Measurements from ENCODE around the gene RFX7.

RFX7 gene

DNA sequence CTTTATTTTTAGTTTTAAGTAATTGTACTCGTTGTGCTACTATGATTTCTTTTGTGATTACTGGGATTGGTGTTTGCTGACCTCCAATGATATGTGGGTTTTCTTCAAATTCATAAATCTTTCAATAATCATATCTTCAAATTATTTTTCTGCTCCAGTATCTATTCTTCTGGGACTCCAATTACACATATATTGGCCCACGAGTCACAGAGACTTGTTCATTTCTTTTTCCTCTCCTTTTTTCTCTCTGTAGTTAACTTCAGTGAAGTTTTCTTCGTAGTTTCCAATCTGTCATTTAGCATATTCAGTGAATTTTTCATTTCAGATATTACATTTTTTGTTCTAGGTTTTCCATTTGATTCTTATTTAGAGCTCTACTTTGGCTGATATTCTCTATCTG lies 21.4 kb downstream of the RFX7 start:
- no peak overlapping the region for H3K4me3 ChIP-seq (ENCODE audit: low read length)
- peaks cover 86% of the 10 kb centered on the region for H3K79me2 ChIP-seq (ENCODE audit: control insufficient read depth, low read length)
- no peaks in the 10 kb centered on the region for H3F3A ChIP-seq (ENCODE audit: control insufficient read depth, insufficient read depth)
- H4K20me1 ChIP-seq (ENCODE audit: control insufficient read depth, insufficient read depth, low read depth, low read length) = no peaks in the 10 kb centered on the region
- 0 out of 2 replicates have a peak, but pooled peaks cover 4% of the 10 kb centered on the region for H3K9me3 ChIP-seq (ENCODE audit: control insufficient read depth, insufficient read depth, low read length)
- H3K36me3 ChIP-seq (ENCODE audit: control insufficient read depth, low read length) = peaks cover 51% of the 10 kb centered on the region
- no peaks in the 10 kb centered on the region for H3K27me3 ChIP-seq (ENCODE audit: control insufficient read depth, low read length)
- TF ChIP-seq, protein P1, sequence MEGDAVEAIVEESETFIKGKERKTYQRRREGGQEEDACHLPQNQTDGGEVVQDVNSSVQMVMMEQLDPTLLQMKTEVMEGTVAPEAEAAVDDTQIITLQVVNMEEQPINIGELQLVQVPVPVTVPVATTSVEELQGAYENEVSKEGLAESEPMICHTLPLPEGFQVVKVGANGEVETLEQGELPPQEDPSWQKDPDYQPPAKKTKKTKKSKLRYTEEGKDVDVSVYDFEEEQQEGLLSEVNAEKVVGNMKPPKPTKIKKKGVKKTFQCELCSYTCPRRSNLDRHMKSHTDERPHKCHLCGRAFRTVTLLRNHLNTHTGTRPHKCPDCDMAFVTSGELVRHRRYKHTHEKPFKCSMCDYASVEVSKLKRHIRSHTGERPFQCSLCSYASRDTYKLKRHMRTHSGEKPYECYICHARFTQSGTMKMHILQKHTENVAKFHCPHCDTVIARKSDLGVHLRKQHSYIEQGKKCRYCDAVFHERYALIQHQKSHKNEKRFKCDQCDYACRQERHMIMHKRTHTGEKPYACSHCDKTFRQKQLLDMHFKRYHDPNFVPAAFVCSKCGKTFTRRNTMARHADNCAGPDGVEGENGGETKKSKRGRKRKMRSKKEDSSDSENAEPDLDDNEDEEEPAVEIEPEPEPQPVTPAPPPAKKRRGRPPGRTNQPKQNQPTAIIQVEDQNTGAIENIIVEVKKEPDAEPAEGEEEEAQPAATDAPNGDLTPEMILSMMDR (IDR thresholded peaks at IDR 0.05; ENCODE audit: low read depth, low read length, poor library complexity, severe bottlenecking) = no peak
- TF ChIP-seq EZH2phosphoT487 (IDR thresholded peaks at IDR 0.05; ENCODE audit: borderline replicate concordance, low read length) = no peak
- no peak overlapping the region for H3K4me2 ChIP-seq (ENCODE audit: low read length)
- H3K9me2 ChIP-seq (replicated peaks; ENCODE audit: control insufficient read depth, low read length) = no peaks in the 10 kb centered on the region
- no peaks in the 10 kb centered on the region for H3K4me1 ChIP-seq (ENCODE audit: control insufficient read depth, low read length)
- no peak overlapping the region for H3K27ac ChIP-seq (ENCODE audit: low read depth, low read length)

DNA sequence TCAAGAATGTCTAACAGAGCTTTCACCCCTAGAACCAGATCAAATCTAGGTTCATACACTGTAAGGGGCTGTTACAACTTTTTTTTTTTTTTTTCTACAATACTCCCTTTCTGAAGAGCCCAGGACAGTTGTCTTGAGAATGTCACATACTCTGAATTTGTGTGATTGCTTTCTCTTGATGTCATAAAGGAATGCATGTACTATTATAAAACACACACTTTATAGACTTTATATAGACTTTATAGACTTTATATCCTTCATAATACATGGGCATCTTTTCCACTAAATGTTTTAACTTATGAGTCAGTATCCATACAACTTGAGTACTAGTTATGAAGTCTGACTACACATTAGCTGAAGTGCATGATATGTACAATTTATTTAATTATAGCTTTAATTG lies 26.3 kb downstream of the RFX7 start:
- TF ChIP-seq, protein P1 (IDR thresholded peaks at IDR 0.05; ENCODE audit: low read depth, low read length, poor library complexity, severe bottlenecking) = no peak
- TF ChIP-seq EZH2phosphoT487 (IDR thresholded peaks at IDR 0.05; ENCODE audit: borderline replicate concordance, low read length) = no peak
- 0 out of 2 replicates have a peak, but pooled peaks cover 4% of the 10 kb centered on the region for H3K4me1 ChIP-seq (ENCODE audit: control insufficient read depth, low read length)
- peaks cover 82% of the 10 kb centered on the region for H3K79me2 ChIP-seq (ENCODE audit: control insufficient read depth, low read length)

DNA sequence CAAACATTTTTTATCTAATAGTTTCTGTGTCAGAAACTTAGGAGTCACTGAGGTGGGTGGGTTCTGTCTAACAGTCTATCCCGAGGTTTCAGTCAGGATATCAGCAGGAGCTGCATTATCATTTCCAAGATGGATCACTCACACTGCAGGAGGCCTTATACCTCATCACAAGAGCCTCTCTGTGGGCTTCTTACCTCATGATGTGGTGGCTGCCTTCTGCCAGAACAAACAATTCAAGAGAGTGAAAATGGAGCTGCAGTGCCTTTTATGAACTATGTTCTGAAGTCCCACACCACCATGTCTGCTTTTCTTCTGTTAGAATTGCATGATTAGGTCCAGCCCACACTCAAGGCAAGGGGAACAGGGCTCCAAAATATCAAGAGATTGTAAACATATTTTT lies 27.9 kb downstream of the RFX7 start:
- Histone ChIP-seq H3K4me3 (ENCODE audit: low read length) (no peak overlapping the region), H3K9me2 (replicated peaks; ENCODE audit: control insufficient read depth, low read length) (no peaks in the 10 kb centered on the region), H3K4me1 (ENCODE audit: control insufficient read depth, low read length) (0 out of 2 replicates have a peak, but pooled peaks cover 4% of the 10 kb centered on the region), H3K27ac (ENCODE audit: low read depth, low read length) (no peak overlapping the region), H3K36me3 (ENCODE audit: control insufficient read depth, low read length) (peaks cover 40% of the 10 kb centered on the region), H4K20me1 (ENCODE audit: control insufficient read depth, insufficient read depth, low read depth, low read length) (no peaks in the 10 kb centered on the region), H3F3A (ENCODE audit: control insufficient read depth, insufficient read depth) (no peaks in the 10 kb centered on the region), H3K27me3 (ENCODE audit: control insufficient read depth, low read length) (no peaks in the 10 kb centered on the region), H3K9me3 (ENCODE audit: control insufficient read depth, insufficient read depth, low read length) (0 out of 2 replicates have a peak, but pooled peaks cover 2% of the 10 kb centered on the region), H3K79me2 (ENCODE audit: control insufficient read depth, low read length) (peaks cover 84% of the 10 kb centered on the region), H3K4me2 (ENCODE audit: low read length) (no peak overlapping the region)
- TF ChIP-seq EZH2phosphoT487 (IDR thresholded peaks at IDR 0.05; ENCODE audit: borderline replicate concordance, low read length) = no peak
- TF ChIP-seq, protein P1 (IDR thresholded peaks at IDR 0.05; ENCODE audit: low read depth, low read length, poor library complexity, severe bottlenecking) = no peak

More for the DNA sequence above, 26.3 kb downstream of the RFX7 start:
- Histone ChIP-seq H3K9me2 (replicated peaks; ENCODE audit: control insufficient read depth, low read length) (no peaks in the 10 kb centered on the region), H3K4me3 (ENCODE audit: low read length) (no peak overlapping the region), H3K36me3 (ENCODE audit: control insufficient read depth, low read length) (peaks cover 35% of the 10 kb centered on the region), H3K27ac (ENCODE audit: low read depth, low read length) (no peak overlapping the region), H3K4me2 (ENCODE audit: low read length) (no peak overlapping the region), H3F3A (ENCODE audit: control insufficient read depth, insufficient read depth) (no peaks in the 10 kb centered on the region), H3K27me3 (ENCODE audit: control insufficient read depth, low read length) (no peaks in the 10 kb centered on the region), H3K9me3 (ENCODE audit: control insufficient read depth, insufficient read depth, low read length) (0 out of 2 replicates have a peak, but pooled peaks cover 3% of the 10 kb centered on the region), H4K20me1 (ENCODE audit: control insufficient read depth, insufficient read depth, low read depth, low read length) (no peaks in the 10 kb centered on the region)

All from DOHH2 (cell line).